H4 (cell line): ENCODE measurements around the gene TAMALIN. TPM values are rescaled to one million over a fixed set of nuclear protein-coding genes. Genes with fewer than 3 reads are reported as not detected.

ENCODE experiments used
- DNase-seq: peaks from one replicate; pipeline ENCODE4 v3.0.0-alpha.2; 2015; ENCODE audit warnings: low spot score
- total RNA-seq: library from RNA; depleted of rRNA; stranded (reverse); fragments of >200 nt; shearing (Covaris generic); gene quantifications from 2 replicates; pipeline ENCODE4 v1.2.3, GENCODE V29; 2014

TAMALIN gene
- total RNA-seq, 1 experiment from 2014 or later = 1.8 TPM

DNA sequence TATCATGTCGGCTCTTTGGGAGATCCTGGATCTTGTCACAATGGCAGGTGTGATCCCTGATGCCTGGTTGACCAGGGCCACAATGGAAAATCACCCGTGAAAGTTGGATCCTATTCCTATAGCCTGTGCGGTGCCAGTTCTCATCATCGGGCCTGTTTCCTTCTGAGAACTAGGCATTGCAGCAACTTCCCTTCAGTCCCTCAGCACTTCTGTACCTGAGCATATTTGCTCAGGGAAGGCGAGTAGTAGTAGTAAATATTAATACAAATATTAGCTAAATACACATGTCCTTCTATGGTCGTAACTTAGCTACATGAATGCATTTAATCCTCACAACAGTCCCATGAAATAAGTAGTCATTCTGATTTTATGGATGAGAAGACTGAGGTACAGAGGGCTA, 22.1 kb upstream of the TAMALIN start:
- DNase-seq = no peak

GRCh38 chr12:51985154-51985835, 21.5 kb upstream of the TAMALIN start:
- DNase-seq = no peak

DNA sequence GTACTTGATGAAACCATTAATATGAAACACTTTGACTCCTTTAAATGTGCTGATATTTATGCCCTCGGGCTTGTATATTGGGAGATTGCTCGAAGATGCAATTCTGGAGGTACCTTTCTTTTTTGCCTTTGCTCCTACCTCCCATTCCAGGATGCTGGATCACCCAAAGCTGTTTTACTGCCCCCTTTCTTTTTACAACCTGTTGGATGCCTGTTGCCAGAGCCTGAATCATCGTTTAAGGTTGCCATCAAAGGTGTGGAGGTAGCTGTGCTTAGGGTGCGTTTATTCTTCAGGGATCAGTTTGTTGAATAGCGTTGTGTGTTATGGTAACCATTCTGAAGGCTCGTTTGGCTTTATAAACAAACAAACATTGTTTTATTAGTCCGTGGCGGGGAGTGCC, 19.9 kb upstream of the TAMALIN start:
- DNase-seq = no peak

DNA sequence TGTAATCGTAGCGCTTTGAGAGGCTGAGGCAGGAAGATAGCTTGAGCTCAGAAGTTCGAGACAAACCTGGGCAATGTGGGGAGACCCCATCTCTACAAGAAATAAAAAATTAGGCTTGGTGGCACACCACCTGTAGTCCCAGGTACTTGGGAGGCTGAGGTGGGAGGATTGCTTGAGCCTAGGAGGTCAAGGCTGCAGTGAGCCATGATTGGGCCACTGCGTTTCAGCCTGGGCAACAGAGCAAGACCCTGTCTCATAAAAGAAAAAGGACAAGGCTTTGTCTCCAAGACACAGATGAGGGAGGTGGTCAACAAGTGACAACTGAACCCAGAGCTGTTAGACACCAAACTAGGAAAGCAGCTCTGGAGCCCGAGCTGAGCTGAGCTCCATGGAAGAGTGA, 14.5 kb upstream of the TAMALIN start:
- DNase-seq = no peak

DNA sequence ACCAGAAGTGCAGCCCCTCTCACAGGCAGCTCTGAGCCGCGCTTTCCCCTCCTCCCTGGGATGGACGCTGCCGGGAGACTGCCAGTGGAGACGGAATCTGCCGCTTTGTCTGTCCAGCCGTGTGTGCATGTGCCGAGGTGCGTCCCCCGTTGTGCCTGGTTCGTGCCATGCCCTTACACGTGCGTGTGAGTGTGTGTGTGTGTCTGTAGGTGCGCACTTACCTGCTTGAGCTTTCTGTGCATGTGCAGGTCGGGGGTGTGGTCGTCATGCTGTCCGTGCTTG, 12.3 kb upstream of the TAMALIN start:
- no peak for DNase-seq

- no peak for DNase-seq
Measured at GRCh38 chr12:51994959-51995358, 11.8 kb upstream of the TAMALIN start.

DNA sequence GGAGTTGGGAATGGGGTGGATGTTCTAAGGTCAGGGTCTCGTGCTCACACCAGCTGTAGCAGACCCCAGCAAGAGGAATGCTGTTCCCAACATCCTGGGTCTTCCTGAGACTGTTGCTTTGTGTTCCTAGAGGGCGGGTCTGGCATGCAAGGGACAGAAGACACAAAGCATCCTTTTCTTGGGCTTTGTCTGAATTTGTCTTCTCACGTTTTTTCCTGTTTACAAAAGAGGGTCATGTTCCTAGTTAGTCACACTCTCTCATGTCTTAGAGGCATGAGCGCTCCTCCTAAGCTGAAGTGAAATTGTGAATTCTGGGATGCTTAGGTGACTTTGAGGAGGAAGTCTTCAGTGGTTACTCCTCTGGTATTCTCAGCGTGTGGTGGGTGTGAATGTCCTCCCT, 9.6 kb upstream of the TAMALIN start:
- DNase-seq = no peak

DNA sequence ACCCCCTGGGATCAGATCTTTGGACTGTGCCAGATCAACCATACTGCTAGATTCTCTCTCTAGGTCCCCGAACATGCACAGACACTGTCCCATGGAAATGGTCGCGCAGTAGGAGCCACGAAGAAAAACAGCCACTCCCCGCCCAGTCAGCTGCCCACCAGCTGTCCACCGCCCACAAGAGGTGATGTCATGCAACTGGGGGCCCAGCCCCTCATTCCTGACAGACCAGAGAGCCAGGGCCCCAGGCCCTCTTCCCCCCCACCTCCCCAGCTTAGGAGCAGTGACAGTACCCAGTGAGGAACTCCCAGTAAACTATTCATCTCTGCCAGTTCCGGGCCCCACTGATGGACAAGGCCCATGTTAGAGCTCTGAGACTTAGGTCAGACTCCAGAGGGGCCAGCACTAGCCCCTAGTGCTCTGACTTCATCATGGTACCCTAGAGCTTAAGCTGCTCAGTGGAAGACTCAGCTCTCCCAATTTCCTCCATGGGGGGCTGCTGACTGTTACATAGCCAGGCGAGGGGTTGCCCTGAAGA, 3.7 kb upstream of the TAMALIN start:
- no peak for DNase-seq

GRCh38 chr12:52003591-52003990, 3.2 kb upstream of the TAMALIN start:
- DNase-seq = no peak

- peak; percentile 33 for DNase-seq
Measured at GRCh38 chr12:52004042-52004648, 2.6 kb upstream of the TAMALIN start.

DNA sequence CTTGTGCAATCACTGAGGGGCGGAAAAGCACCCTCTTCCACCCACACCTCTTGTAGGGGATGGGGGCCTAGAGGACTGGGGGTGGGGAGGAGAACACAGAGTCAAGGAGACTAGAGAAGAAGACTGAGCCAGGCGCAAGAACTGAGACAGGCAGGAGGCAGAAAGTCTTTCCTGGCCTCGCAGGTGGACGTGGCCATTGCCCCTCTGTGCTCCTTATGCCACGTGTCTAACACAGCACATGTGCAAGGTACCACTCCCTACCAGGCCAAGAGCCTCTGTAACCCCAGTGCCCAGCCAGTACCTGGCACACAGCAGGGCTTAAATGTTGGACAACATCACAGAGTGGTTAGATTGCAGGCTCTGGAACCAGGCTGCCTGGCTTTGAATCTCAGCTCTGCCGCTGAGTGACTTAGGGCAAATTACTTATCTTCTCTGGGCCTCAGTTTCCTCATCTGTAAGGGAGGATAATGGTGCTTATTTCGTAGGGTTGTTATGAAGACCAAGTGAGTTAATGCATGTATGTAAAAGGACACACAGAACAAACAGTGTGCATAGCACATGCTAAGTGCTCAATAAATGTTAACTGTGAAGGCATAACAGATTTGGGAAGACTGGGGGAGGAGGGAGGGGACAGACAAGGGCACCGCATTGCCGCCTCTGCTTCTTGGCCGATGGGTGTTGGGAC, 1.4 kb upstream of the TAMALIN start:
- no peak for DNase-seq

DNA sequence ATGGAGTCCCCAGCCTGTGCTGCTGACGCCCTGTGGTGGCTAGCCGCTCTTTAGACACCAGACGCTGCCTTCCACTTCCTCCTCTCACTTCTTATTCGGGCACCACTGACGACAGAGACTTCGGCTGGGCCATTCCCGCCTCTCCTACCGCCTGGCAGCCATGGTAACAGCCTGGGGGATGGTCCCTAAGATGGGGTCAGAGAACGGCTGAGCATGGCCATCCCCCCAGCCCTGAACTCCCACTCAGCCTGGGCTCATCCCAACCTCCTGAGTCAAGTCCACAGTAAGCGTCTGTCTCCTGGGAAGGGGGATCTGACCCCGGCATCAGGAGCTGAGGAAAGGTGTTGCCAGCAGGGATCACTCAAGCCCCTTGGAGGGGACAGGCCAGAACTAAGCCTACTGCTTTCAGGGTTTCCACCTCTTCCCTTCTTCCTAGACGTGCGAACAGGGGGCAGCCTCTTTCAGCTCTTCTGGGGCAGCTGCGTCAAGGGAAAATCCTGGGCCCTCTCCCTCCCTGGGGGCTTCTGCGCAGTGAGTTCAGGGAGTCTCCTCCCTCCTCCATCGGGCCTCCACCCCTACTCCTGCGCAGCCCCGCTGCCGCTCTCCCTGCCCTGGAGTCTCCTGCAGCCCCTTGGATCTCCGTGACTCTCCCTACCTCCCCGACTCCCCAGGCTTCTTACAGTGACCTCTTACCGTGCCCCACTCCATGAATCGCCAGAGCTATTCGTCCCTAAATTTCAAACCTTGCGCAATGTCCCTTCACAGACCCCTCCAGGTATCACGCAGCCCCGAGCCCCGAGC, 643 bp upstream of the TAMALIN start:
- DNase-seq = no peak

GRCh38 chr12:52007158-52007921, 594 bp downstream of the TAMALIN start:
- DNase-seq = no peak

- no peak for DNase-seq
Measured at GRCh38 chr12:52007982-52008510, 1.3 kb downstream of the TAMALIN start.

DNA sequence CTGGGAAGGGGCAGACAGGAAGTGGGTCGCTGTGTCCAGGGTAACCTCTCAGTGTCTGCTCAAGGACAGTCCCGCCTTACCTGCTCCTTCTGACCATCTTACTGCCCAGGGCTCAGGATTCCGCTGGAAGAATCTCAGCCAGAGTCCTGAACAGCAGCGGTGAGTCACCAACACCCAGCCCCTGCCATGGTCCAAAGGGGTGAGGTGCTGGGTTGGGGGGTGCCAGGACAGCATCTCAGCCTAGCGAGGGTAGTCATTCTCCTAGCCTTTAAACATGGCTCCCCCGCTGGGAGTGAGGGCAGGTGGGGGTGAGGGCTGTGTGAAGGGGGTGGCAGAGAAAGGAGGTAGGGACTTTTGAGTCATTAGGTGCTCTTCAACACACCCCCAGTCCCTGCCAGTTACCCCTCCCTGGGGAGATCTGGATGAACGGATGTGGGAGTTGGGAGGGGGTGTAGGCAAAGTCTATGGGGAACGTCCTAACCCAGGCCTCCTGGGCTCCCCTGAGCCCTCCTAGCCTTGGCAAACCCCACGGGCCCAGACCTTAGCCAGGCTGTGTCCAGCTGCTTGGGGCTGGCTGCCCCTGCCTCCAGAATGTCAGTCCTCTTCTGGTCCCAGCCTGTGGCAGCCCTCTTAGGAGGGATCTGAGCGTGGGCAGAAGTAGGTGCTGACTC, 2.5 kb downstream of the TAMALIN start:
- DNase-seq = no peak

DNA sequence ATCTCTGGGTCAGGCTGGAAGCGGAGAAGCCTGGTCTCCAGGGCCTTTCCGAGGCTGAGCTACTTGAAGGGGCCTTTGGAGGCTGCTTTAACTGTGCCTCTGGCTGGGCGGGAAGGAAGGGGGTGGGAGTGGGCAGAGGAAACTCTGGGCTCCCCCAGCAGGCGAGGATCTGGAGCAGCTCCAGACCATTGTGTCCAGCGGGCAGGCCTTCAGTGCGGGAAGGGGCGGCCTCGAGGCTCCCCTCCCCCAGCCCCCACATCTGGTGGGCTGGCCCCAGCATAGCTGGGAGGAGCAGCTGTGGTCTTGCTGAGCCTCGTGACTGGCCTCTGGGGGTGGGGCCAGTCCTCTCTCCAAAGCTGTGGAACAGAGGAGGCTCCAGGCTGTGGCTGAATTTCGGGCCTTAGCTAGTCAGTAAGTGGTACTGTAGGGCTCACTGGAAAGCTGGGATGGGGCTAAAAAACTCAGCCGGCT, 3.4 kb downstream of the TAMALIN start:
- peak; percentile 73 for DNase-seq

- DNase-seq = no peak
Measured at GRCh38 chr12:52010692-52011601, 4.2 kb downstream of the TAMALIN start.

- no peak for DNase-seq
Measured at GRCh38 chr12:52011602-52012214, 5.0 kb downstream of the TAMALIN start.
